Spleen (tissue), 7 donors: ENCODE results near the gene MYO1B.

Source experiments
- CTCF ChIP-seq, 11 experiments: fragments of 200-600 bp in 7 of 11; fragments of 450-650 bp in 4 of 11; sonication (generic) in 4 of 11; IDR thresholded peaks in 8 of 11; conservative IDR thresholded peaks in 3 of 11; 1 replicate in 7 of 11; 2 replicates in 4 of 11; pipeline versions ENCODE4 v1.4.0 to v1.8.0; 2016 to 2021; ENCODE audit warnings: antibody characterized with exemption in 11 of 11, inconsistent platforms in 4 of 11, mild to moderate bottlenecking in 1 of 11
- POLR2AphosphoS5 ChIP-seq, 3 donors: sonication (generic); formaldehyde crosslinking; IDR thresholded peaks; one replicate each; pipeline ENCODE4 v1.5.1; 2017; ENCODE audit warnings: antibody characterized with exemption in 3 of 3
- donor health status: DM: no; HTN: no; CAD: no; lungs with moderate emphysema.
- donor health status: DM: no; HTN: no; CAD: no.
- donor health status: DM: no; HTN: no; CAD: no.

GRCh38 chr2:191308026-191308425 lies 62.8 kb downstream of the MYO1B start:
- no peak for TF ChIP-seq CTCF (IDR thresholded peaks at IDR 0.05 in 8 of 11, conservative IDR thresholded peaks at IDR 0.05 in 3 of 11)
- no peak for TF ChIP-seq POLR2AphosphoS5 (IDR thresholded peaks at IDR 0.05)
